D721Med (cell line): ENCODE results near the gene TMEM117.
"Not testable (repeated sequence)": the region's sequence is repeated elsewhere in the genome, so short reads cannot be mapped to it uniquely, and the experiment has no call there.

Experiments used
- DNase-seq: peaks from one replicate; pipeline ENCODE4 v3.0.0; 2011; ENCODE audit warnings: low spot score; ENCODE audit not compliant: insufficient read length
- FAIRE-seq: peaks from 2 replicates; lab custom pipeline; 2011; peaks lifted over from hg19 to GRCh38; lab: Jason Lieb, UNC
- CTCF ChIP-seq: IDR thresholded peaks from 2 replicates; pipeline ENCODE4 v1.5.1; 2012; ENCODE audit warnings: mild to moderate bottlenecking, control low read depth; ENCODE audit not compliant: insufficient read depth; ENCODE audit errors: missing control alignments

Gene TMEM117

GRCh38 chr12:44162961-44163360, 327.1 kb downstream of the TMEM117 start:
- FAIRE-seq (no peak), DNase-seq (no peak)
- TF ChIP-seq CTCF: no peak

GRCh38 chr12:44174053-44174452, 338.2 kb downstream of the TMEM117 start:
- FAIRE-seq (no peak), DNase-seq (no peak)
- no peak for TF ChIP-seq CTCF

- FAIRE-seq (no peak), DNase-seq (no peak)
- no peak for TF ChIP-seq CTCF
Measured at GRCh38 chr12:44184499-44185206, 348.8 kb downstream of the TMEM117 start.

GRCh38 chr12:44193281-44193680, 357.4 kb downstream of the TMEM117 start:
- no peak for TF ChIP-seq CTCF
- FAIRE-seq (no peak), DNase-seq (no peak)

- not testable (repeated sequence) for DNase-seq, FAIRE-seq
Measured at GRCh38 chr12:44195719-44196118, 359.8 kb downstream of the TMEM117 start.

- TF ChIP-seq CTCF: no peak
- no peak for FAIRE-seq
- no peak for DNase-seq
Measured at GRCh38 chr12:44206045-44206444, 370.2 kb downstream of the TMEM117 start.

- FAIRE-seq (no peak), DNase-seq (no peak)
- TF ChIP-seq CTCF: no peak
Measured at GRCh38 chr12:44217146-44217883, 381.4 kb downstream of the TMEM117 start.
